ENCODE measurements around the gene SEPSECS.

GRCh38 chr4:25104591-25104990 is 55.7 kb downstream of the SEPSECS start:
- TF ChIP-seq MAFG (tag; conservative IDR thresholded peaks at IDR 0.05) (no peak), CHD2 (IDR thresholded peaks at IDR 0.05; ENCODE audit: low read depth, low read length) (no peak), NR2F6 (CRISPR knock-in tag; IDR thresholded peaks at IDR 0.05) (no peak), ELK1 (CRISPR knock-in tag; IDR thresholded peaks at IDR 0.05) (no peak), ZNF121 (CRISPR knock-in tag; conservative IDR thresholded peaks at IDR 0.05) (no peak), CTCF (IDR thresholded peaks at IDR 0.05 in 2 of 3, conservative IDR thresholded peaks at IDR 0.05 in 1 of 3; ENCODE audit: insufficient read depth in 2 of 3, low read depth in 1 of 3, low read length in 3 of 3) (no peak), U2AF1 (optimal IDR thresholded peaks at IDR 0.05; ENCODE audit: low read depth, low read length) (no peak), ZFP91 (CRISPR knock-in tag; IDR thresholded peaks at IDR 0.05) (no peak), EP300 (IDR thresholded peaks at IDR 0.05; ENCODE audit: low read length) (no peak), UBTF (IDR thresholded peaks at IDR 0.05; ENCODE audit: borderline replicate concordance in 1 of 2, low read depth in 2 of 2, low read length in 2 of 2) (no peak), AFF4 (CRISPR knock-in tag; IDR thresholded peaks at IDR 0.05) (no peak)
